Fibroblast of lung (primary cell): ENCODE results near the gene NUMA1. TPM values are rescaled to one million over a fixed set of nuclear protein-coding genes. Genes with fewer than 3 reads are reported as not detected.

ENCODE experiments used
- DNase-seq, 2 donors: peaks; one replicate each; pipeline versions ENCODE4 v3.0.0 to v3.0.0-alpha.2; 2010; ENCODE audit warnings: low read depth in 2 of 2
- H2AFZ ChIP-seq: 2 replicates; pipeline ENCODE4 v1.5.1; 2012; ENCODE audit warnings: low read length, control low read depth, inconsistent platforms
- H3K27ac ChIP-seq: 2 replicates; pipeline ENCODE4 v1.5.1; 2011; ENCODE audit warnings: low read length, control low read depth; ENCODE audit not compliant: insufficient read depth
- H3K27me3 ChIP-seq: 2 replicates; pipeline ENCODE4 v1.5.1; 2011; ENCODE audit warnings: mild to moderate bottlenecking, low read length; ENCODE audit not compliant: control insufficient read depth, insufficient read depth
- H3K36me3 ChIP-seq: 2 replicates; pipeline ENCODE4 v1.5.1; 2011; ENCODE audit warnings: low read length; ENCODE audit not compliant: control insufficient read depth, insufficient read depth
- H3K4me1 ChIP-seq: 2 replicates; pipeline ENCODE4 v1.5.1; 2011; ENCODE audit warnings: low read length; ENCODE audit not compliant: control insufficient read depth, insufficient read depth; ENCODE audit errors: extremely low read depth
- H3K4me2 ChIP-seq: 2 replicates; pipeline ENCODE4 v1.5.1; 2011; ENCODE audit warnings: low read length, control low read depth; ENCODE audit not compliant: insufficient read depth; ENCODE audit errors: extremely low read depth
- H3K4me3 ChIP-seq, 4 experiments: fragments of 200-600 bp in 1 of 4; sonication (generic) in 1 of 4; replicated peaks in 1 of 4; 2 replicates each; pipeline ENCODE4 v1.5.1; 2011 to 2016; ENCODE audit warnings: low read length in 4 of 4, low read depth in 3 of 4, mild to moderate bottlenecking in 3 of 4, control low read depth in 2 of 4, inconsistent platforms in 1 of 4, mixed read lengths in 1 of 4; ENCODE audit not compliant: insufficient read depth in 1 of 4; ENCODE audit errors: control extremely low read depth in 1 of 4
- H3K79me2 ChIP-seq: 2 replicates; pipeline ENCODE4 v1.5.1; 2012; ENCODE audit warnings: mild to moderate bottlenecking, low read length, inconsistent platforms; ENCODE audit not compliant: control insufficient read depth, insufficient read depth
- H3K9ac ChIP-seq: 2 replicates; pipeline ENCODE4 v1.5.1; 2011; ENCODE audit warnings: mild to moderate bottlenecking, low read length, control low read depth; ENCODE audit not compliant: insufficient read depth
- H3K9me3 ChIP-seq: 2 replicates; pipeline ENCODE4 v1.5.1; 2012; ENCODE audit warnings: low read depth, low read length; ENCODE audit not compliant: control insufficient read depth, insufficient read depth
- H4K20me1 ChIP-seq: 2 replicates; pipeline ENCODE4 v1.5.1; 2011; ENCODE audit warnings: low read length; ENCODE audit not compliant: control insufficient read depth, insufficient read depth; ENCODE audit errors: extremely low read depth
- EZH2 ChIP-seq: IDR thresholded peaks from 2 replicates; pipeline ENCODE4 v1.5.1; 2012; ENCODE audit warnings: low read length, control low read depth, mild to moderate bottlenecking; ENCODE audit errors: missing control alignments
- polyA plus RNA-seq, 2 donors: library from polyadenylated mRNA; depleted of rRNA in 1 of 2; stranded (reverse) in 1 of 2; unstranded in 1 of 2; fragments of >200 nt; gene quantifications; 2 replicates each; pipeline ENCODE4 v1.2.1, GENCODE V29; 2011 to 2012; ENCODE audit warnings: missing spikeins in 1 of 2
- total RNA-seq: library from RNA; depleted of rRNA; stranded (reverse); fragments of >200 nt; gene quantifications from 2 replicates; pipeline ENCODE4 v1.2.1, GENCODE V29; 2014
- TF ChIP-seq, protein P1 (sequence below), 2 donors: IDR thresholded peaks in 1 of 2; conservative IDR thresholded peaks in 1 of 2; 1 replicate in 1 of 2; 2 replicates in 1 of 2; pipeline ENCODE4 v1.5.1; 2011 to 2012; ENCODE audit warnings: low read length in 2 of 2, control low read depth in 1 of 2, inconsistent platforms in 1 of 2, low read depth in 1 of 2, mild to moderate bottlenecking in 1 of 2

The NUMA1 gene
- total and polyA plus RNA-seq, 2 donors (not counting 1 experiment from before 2014, with no cell fraction given): 59.0 to 247 TPM

DNA sequence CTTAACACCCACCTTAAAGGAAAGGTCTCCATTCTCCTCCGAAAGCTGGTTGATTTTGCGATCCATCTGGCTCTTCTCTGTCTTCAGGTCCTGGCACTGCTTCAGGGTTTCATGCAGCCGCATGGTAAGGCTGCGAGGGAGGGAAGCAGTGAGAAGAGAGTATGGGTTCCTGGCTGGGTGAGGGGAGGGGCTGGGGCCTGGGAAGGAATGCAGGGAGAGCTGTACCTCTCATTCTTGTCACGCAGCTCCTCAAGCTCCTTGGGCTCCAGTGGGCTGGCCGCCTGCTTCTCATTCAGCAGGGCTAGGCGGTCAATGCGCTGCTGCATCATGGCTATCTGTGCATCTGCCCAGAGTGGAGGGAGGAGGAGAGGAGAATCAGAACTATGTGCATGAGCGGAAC lies 62.2 kb downstream of the NUMA1 start:
- Histone ChIP-seq H3K27ac (no peak overlapping the region), H2AFZ (no peak overlapping the region), H3K4me2 (no peak overlapping the region), H3K4me1 (peaks cover 14% of the 10 kb centered on the region), H3K4me3 (no peak overlapping the region), H3K27me3 (no peaks in the 10 kb centered on the region), H3K9me3 (no peaks in the 10 kb centered on the region), H3K9ac (no peak overlapping the region), H4K20me1 (no peaks in the 10 kb centered on the region), H3K79me2 (no peaks in the 10 kb centered on the region), H3K36me3 (peaks cover 50% of the 10 kb centered on the region)
- no peak for DNase-seq
- no peak for TF ChIP-seq EZH2
- TF ChIP-seq, protein P1, sequence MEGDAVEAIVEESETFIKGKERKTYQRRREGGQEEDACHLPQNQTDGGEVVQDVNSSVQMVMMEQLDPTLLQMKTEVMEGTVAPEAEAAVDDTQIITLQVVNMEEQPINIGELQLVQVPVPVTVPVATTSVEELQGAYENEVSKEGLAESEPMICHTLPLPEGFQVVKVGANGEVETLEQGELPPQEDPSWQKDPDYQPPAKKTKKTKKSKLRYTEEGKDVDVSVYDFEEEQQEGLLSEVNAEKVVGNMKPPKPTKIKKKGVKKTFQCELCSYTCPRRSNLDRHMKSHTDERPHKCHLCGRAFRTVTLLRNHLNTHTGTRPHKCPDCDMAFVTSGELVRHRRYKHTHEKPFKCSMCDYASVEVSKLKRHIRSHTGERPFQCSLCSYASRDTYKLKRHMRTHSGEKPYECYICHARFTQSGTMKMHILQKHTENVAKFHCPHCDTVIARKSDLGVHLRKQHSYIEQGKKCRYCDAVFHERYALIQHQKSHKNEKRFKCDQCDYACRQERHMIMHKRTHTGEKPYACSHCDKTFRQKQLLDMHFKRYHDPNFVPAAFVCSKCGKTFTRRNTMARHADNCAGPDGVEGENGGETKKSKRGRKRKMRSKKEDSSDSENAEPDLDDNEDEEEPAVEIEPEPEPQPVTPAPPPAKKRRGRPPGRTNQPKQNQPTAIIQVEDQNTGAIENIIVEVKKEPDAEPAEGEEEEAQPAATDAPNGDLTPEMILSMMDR (conservative IDR thresholded peaks at IDR 0.05 in 1 of 2, IDR thresholded peaks at IDR 0.05 in 1 of 2; ENCODE audit: low read depth in 1 of 2, low read length in 2 of 2): no peak

GRCh38 chr11:72015511-72016061 lies 64.8 kb downstream of the NUMA1 start:
- no peak overlapping the region for H2AFZ ChIP-seq

GRCh38 chr11:72014761-72015320 lies 65.5 kb downstream of the NUMA1 start:
- H3K27me3 ChIP-seq: no peaks in the 10 kb centered on the region
- H3K79me2 ChIP-seq: peaks cover 17% of the 10 kb centered on the region
- H3K4me2 ChIP-seq: no peak overlapping the region
- H4K20me1 ChIP-seq: no peaks in the 10 kb centered on the region
- H3K4me3 ChIP-seq: no peak overlapping the region
- H3K27ac ChIP-seq: peak overlapping the region; percentile 14
- H3K36me3 ChIP-seq: peaks cover 66% of the 10 kb centered on the region
- H3K9ac ChIP-seq: no peak overlapping the region
- H3K4me1 ChIP-seq: peaks cover 23% of the 10 kb centered on the region
- no peak for DNase-seq
- TF ChIP-seq, protein P1 (conservative IDR thresholded peaks at IDR 0.05 in 1 of 2, IDR thresholded peaks at IDR 0.05 in 1 of 2; ENCODE audit: low read depth in 1 of 2, low read length in 2 of 2): no peak
- TF ChIP-seq EZH2: no peak
- H3K9me3 ChIP-seq: no peaks in the 10 kb centered on the region
- no peak overlapping the region for H2AFZ ChIP-seq

More at GRCh38 chr11:72015511-72016061, 64.8 kb downstream of the NUMA1 start:
- no peaks in the 10 kb centered on the region for H3K9me3 ChIP-seq
- no peak overlapping the region for H3K4me3 ChIP-seq
- peak; percentile 19 to 29 for DNase-seq
- no peaks in the 10 kb centered on the region for H4K20me1 ChIP-seq
- H3K9ac ChIP-seq: no peak overlapping the region
- H3K4me2 ChIP-seq: no peak overlapping the region
- H3K27ac ChIP-seq: no peak overlapping the region
- peaks cover 17% of the 10 kb centered on the region for H3K79me2 ChIP-seq
- H3K36me3 ChIP-seq: peaks cover 63% of the 10 kb centered on the region
- no peaks in the 10 kb centered on the region for H3K27me3 ChIP-seq
- H3K4me1 ChIP-seq: peaks cover 23% of the 10 kb centered on the region
- no peak for TF ChIP-seq EZH2
- TF ChIP-seq, protein P1 (conservative IDR thresholded peaks at IDR 0.05 in 1 of 2, IDR thresholded peaks at IDR 0.05 in 1 of 2; ENCODE audit: low read depth in 1 of 2, low read length in 2 of 2): peak; percentile 26 to 39
